Testis (tissue), 2 donors: Measurements from ENCODE around the gene HOXB7.

Experiments used
- CTCF ChIP-seq, 3 experiments: fragments of 450-650 bp in 2 of 3; fragments of 200-600 bp in 1 of 3; sonication (generic) in 1 of 3; IDR thresholded peaks; one replicate each; pipeline ENCODE4 v1.5.1; 2016 to 2019; ENCODE audit warnings: antibody characterized with exemption in 3 of 3, mild to moderate bottlenecking in 2 of 3, moderate library complexity in 1 of 3
- POLR2A ChIP-seq: fragments of 450-650 bp; IDR thresholded peaks from one replicate; pipeline ENCODE4 v1.6.1; 2017; ENCODE audit warnings: antibody characterized with exemption, mild to moderate bottlenecking, moderate library complexity

- TF ChIP-seq POLR2A (no peak), CTCF (IDR thresholded peaks at IDR 0.05) (no peak)
Observed at GRCh38 chr17:48565925-48566710, 44.7 kb downstream of the HOXB7 start.
